Brain microvascular endothelial cell (primary cell): ENCODE measurements around the gene CDK16.
A peak's percentile ranks its signal among the peaks of the same experiment; 100 is the strongest.

ENCODE experiments used
- DNase-seq: peaks from one replicate; pipeline ENCODE4 v3.0.0-alpha.2; 2020
- H3K27ac ChIP-seq: fragments of 250-450 bp; sonication (Bioruptor Pico); 2 replicates; pipeline ENCODE4 v1.5.1; 2020; ENCODE audit warnings: mild to moderate bottlenecking, moderate library complexity
- H3K27me3 ChIP-seq: fragments of 250-450 bp; sonication (Bioruptor Pico); replicated peaks from 2 replicates; pipeline ENCODE4 v1.5.1; 2020; ENCODE audit warnings: mild to moderate bottlenecking
- H3K36me3 ChIP-seq: fragments of 250-450 bp; sonication (Bioruptor Pico); replicated peaks from 2 replicates; pipeline ENCODE4 v1.5.1; 2020; ENCODE audit warnings: mild to moderate bottlenecking
- H3K4me3 ChIP-seq: 2 replicates; pipeline ENCODE4 v1.5.1; 2011; ENCODE audit warnings: low read depth, mild to moderate bottlenecking, control low read depth, low read length, moderate library complexity
- CTCF ChIP-seq: IDR thresholded peaks from 2 replicates; pipeline ENCODE4 v1.5.1; 2011; ENCODE audit warnings: low read depth, mild to moderate bottlenecking, moderate library complexity, low read length, control low read depth, inconsistent platforms; ENCODE audit errors: missing control alignments
- in situ Hi-C: cut with HindIII; loops from 2 replicates; pipeline ENCODE4 v1.10.0; 2017; ENCODE audit warnings: low sequenced_read_pairs, low pct_ligation_motif_present

The CDK16 gene

GRCh38 chrX:47198687-47199080, 19.8 kb upstream of the CDK16 start:
- no peak overlapping the region for H3K4me3 ChIP-seq
- DNase-seq: no peak
- H3K36me3 ChIP-seq: peaks cover 65% of the 10 kb centered on the region
- no peak for TF ChIP-seq CTCF
- in situ Hi-C loops: no loop called here
- no peak overlapping the region for H3K27ac ChIP-seq
- H3K27me3 ChIP-seq: no peaks in the 10 kb centered on the region

- Histone ChIP-seq H3K27me3 (no peaks in the 10 kb centered on the region), H3K36me3 (peaks cover 70% of the 10 kb centered on the region), H3K27ac (no peak overlapping the region), H3K4me3 (no peak overlapping the region)
- no peak for TF ChIP-seq CTCF
- DNase-seq: no peak
- in situ Hi-C loops: no loop called here
These were observed 19.2 kb upstream of the CDK16 start for GRCh38 chrX:47199286-47199685.

GRCh38 chrX:47200385-47201150, 17.9 kb upstream of the CDK16 start:
- DNase-seq: peak; percentile 21
- TF ChIP-seq CTCF: peak; percentile 47
- H3K36me3 ChIP-seq: peaks cover 83% of the 10 kb centered on the region
- H3K27me3 ChIP-seq: no peaks in the 10 kb centered on the region
- no peak overlapping the region for H3K27ac ChIP-seq
- in situ Hi-C loops: no loop called here
- H3K4me3 ChIP-seq: no peak overlapping the region

GRCh38 chrX:47201345-47201944, 17.0 kb upstream of the CDK16 start:
- Histone ChIP-seq H3K36me3 (peaks cover 89% of the 10 kb centered on the region), H3K27ac (no peak overlapping the region), H3K27me3 (no peaks in the 10 kb centered on the region), H3K4me3 (no peak overlapping the region)
- no peak for DNase-seq
- TF ChIP-seq CTCF: no peak
- in situ Hi-C loops: no loop called here

GRCh38 chrX:47202316-47202715, 16.2 kb upstream of the CDK16 start:
- in situ Hi-C loops: no loop called here
- Histone ChIP-seq H3K36me3 (peaks cover 93% of the 10 kb centered on the region), H3K27me3 (no peaks in the 10 kb centered on the region)

More at GRCh38 chrX:47202316-47202715, 16.2 kb upstream of the CDK16 start:
- no peak for TF ChIP-seq CTCF
- Histone ChIP-seq H3K4me3 (no peak overlapping the region), H3K27ac (no peak overlapping the region)
- DNase-seq: no peak
